Stimulated activated CD8-positive, alpha-beta memory T cell treated with anti-CD3 and anti-CD28 coated beads, Interleukin-4, amount 100 ng/mL, for 4 hours (primary cell): Measurements from ENCODE around the gene CDH16.
"Not testable (repeated sequence)": the region's sequence is repeated elsewhere in the genome, so short reads cannot be mapped to it uniquely, and the experiment has no call there.

Source experiments
- DNase-seq, 2 donors: peaks; one replicate each; pipeline ENCODE4 v3.0.0-alpha.2; 2020; ENCODE audit warnings: low read depth in 2 of 2, low spot score in 1 of 2

CDH16 gene

DNA sequence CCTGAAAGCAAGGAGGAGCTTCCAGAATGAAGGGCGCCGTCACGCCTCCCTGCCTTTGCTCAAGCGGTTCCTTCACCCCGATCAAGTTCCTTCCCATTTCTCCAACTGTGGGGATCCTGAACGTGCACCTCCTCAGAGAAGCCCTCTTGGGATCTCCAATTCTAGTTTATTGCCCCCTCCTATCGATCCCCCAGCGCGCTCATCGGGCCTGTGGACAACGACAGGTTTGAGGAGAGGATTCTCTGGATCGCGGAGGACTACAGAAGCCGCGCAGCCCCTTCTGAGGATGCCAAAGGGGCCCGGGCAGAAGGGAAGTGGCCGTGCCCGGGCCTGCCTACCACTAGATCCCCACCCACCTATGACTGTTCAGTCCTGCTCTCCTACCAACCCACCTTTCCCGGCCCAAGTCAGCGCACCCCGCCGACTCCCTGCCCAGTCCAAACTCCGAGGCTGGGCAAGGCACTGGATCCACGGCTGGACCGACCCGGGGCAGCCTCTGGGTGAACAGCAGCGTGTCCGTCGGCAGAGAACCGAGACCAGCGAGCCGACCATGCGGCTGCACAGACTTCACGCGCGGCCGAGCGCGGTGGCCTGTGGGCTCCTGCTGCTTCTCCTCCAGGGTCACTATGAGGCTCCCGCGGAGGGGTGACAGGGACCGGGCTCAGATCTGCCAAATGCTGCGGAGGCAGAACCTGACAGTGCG lies 29.6 kb upstream of the CDH16 start:
- no peak for DNase-seq

DNA sequence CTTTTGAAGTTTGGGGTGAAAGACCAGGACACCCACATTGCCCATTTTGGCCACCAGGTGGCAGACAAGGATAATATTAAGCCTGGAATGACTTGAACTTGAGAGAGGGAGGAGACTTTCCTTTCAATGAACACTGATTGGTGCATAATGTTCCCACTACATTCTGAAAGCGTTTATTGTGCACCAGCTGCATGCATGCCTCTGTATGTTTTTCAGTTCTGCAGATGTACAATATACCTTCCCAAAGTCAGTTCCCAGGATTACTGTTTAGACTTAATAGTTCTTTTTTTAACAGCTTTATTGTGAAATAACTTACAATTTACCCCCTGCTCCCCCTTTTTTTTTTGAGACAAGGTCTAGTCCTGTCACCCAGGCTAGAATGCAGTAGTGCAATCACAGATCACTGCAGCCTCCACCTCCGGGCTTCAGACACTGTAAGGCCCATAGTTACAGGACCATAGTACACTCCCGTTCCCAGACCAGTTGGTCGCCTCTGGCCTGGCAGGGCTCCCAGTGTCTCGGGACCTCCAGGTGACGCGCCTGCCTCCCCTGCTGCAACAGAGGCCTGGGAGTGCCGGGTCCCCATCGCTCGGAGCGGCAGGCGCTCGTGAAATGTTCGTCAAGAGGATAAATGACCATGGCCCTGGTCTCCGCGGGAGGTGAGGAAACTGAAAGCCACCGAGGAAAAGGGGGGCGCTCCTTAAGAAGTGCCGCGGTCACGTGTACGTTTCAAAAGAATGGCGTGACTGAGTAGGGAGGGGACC lies 28.8 kb upstream of the CDH16 start:
- DNase-seq: peak; percentile 58 to 78

DNA sequence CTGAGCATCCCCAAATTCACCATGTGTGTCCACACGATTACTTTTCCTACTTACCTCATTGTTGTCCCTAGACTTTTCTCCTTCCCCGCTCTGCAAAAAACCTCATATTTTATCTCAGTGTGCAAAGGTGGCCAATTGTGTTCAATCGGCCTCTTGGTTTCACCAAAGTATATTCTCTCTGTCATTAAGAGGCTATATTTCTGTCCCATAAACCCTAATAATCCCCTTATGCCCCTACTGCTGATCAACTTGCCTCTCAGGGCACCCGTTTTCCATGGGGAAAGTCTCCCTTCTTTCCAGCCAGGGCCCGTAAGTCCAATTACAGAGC lies 28.3 kb upstream of the CDH16 start:
- DNase-seq: no peak

DNA sequence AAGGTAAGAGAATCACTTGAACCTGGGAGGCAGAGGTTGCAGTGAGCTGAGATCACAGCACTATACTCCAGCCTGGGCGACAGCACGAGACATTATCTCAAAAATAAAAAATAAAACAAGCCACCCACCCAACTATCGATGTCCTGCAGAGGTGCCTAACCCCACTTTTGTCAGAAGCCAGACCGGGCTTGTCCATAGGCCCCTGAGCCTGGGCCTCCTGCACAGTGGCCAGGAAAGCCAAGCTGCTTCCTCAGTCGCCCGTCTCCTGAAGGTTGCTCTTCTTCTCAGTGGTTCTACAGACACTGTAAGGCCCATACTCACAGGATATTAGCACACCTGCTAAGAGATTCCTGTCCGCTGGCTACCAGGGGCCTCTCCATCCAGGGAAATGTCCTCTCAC lies 27.9 kb upstream of the CDH16 start:
- no peak for DNase-seq

DNA sequence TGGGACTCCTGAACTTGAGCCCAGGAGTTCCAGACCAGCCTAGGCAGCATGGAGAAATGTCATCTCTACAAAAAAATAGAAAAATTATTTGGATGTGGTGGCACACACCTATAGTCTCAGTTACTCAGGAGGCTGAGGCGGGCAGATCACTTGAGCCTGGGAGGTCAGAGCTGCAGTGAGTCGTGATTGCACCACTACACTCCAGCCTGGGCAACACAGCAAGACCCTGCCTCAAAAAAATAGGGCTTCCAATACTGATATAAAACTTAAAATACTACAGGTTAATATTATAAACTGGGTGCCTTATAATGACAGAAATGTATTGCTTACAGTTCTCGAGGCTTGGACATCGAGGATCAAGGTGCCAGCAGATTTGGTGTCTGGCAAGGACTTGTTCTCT lies 27.3 kb upstream of the CDH16 start:
- no peak for DNase-seq

DNA sequence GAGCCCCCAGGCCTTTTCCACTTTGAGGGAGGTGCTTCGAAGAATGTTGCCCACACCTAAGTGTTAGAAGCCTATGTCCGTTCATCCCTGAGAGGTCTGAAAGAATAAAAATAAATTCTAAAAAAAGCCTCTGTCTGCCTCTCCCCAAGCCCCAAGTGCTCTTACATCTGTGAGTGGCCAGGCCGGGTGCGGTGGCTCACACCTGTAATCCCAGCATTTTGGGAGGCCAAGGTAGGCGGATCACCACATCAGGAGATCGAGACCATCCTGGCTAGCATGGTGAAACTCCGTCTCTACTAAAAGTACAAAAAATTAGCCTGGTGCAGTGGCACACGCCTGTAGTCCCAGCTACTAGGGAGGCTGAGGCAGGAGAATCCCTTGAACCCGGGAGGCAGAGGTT lies 26.3 kb upstream of the CDH16 start:
- DNase-seq: not testable (repeated sequence)

DNA sequence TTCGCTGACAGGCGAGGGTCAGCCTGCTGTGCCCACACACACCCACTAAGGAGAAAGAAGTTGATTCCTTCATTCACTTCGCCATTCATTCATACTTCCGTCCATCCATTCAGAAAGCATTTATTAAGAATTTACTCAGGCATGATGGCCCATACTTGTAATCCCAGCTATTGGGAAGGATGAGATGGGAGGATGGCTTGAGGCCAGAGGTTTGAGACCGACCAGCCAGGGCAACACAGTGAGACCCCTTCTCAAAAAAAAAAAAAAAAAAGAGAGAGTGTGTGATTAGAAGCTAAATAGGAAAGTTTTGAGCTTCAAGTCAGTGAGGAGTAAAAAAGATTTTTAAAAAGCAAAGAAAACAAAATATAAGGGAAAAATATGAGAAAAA lies 25.4 kb upstream of the CDH16 start:
- no peak for DNase-seq

DNA sequence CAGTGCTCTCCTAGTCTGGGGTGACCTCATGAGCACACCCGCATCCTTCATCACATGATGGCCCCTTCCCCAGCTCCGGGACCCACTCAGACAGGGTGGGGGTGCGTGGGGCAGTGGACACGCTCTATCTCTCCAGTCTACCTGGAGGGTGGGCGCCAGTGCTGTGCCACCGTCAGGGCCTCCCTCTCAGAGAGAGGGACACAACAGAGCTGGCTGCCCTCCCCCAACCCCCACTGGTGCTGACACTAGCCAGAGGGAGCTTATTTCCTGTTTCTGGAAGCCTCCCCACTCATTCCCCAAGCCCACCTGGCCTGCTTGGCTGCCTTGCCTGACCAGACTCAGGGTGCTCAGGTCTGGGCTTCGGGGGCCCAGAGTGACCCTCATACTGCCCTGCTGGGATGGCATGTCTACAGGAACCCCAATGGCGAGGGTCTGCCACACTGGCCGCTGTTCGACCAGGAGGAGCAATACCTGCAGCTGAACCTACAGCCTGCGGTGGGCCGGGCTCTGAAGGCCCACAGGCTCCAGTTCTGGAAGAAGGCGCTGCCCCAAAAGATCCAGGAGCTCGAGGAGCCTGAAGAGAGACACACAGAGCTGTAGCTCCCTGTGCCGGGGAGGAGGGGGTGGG lies 24.9 kb upstream of the CDH16 start:
- DNase-seq: no peak

DNA sequence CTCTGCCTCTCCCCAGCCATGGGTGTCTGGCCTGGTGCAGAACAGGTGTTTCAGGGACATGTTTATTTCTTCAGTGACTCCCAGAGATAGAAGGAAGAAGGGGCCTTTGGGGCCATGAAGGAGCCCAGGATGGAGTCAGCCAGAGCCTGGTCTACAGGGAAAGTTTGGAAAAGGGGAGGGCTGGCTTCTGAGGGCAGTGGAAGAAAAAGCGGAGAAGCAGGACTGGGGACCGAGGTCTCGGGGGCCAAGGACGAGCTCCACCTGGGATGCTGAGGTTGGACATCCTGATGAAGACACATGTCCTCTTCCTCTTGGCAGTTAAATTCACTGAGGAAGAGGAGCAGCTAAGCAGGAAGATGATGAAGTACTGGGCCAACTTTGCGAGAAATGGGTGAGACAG lies 24.3 kb upstream of the CDH16 start:
- DNase-seq: no peak

DNA sequence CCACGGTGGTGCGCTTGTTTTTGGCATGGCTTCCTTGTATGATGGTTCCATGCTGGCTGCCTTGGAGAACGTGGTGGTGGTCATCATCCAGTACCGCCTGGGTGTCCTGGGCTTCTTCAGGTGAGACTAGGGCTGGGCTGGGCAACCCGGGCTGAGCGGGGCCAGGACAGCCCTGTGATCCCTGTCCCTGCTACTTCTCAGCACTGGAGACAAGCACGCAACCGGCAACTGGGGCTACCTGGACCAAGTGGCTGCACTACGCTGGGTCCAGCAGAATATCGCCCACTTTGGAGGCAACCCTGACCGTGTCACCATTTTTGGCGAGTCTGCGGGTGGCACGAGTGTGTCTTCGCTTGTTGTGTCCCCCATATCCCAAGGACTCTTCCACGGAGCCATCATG lies 21.6 kb upstream of the CDH16 start:
- no peak for DNase-seq

DNA sequence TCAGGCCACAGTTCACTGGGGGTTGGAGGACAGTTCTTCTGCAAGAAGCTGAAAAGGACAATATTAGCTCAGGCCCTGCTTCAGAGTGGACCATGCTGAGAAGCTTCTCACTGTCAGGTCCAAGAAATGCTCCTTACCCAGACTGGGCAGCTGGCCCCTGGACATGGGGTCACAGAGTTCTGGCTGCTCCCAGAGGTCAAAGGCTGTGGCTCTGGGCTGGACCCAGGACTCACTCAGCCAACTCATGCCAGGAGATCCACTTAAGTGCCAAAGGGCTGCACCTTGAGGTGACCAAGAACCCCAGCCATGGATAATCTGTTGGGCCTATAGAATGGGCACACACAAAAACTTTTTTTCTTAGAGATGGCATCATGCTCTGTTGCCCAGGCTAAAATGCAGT lies 20.7 kb upstream of the CDH16 start:
- no peak for DNase-seq

DNA sequence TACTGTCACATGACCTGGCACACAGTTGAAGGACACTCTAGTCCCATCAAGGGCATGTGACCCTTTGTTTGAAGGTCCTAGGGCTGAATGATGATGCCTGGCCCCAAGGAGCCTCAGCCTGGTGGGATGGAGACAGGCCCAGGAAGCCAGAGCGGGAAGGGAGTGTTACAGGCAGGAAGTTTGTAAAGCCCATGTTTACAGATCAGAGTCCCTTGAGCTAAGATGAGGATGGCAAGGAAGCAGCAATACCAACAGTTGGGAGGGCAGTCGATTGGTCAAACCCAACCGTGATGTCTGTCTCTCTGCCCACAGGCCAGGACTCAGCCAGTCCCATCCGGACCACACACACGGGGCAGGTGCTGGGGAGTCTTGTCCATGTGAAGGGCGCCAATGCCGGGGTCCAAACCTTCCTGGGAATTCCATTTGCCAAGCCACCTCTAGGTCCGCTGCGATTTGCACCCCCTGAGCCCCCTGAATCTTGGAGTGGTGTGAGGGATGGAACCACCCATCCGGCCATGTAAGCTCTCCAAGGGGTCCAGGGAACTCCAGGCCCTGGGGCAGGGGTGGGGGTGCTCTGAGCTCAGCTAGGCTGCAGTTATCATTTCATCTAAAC lies 19.1 kb upstream of the CDH16 start:
- DNase-seq: no peak

DNA sequence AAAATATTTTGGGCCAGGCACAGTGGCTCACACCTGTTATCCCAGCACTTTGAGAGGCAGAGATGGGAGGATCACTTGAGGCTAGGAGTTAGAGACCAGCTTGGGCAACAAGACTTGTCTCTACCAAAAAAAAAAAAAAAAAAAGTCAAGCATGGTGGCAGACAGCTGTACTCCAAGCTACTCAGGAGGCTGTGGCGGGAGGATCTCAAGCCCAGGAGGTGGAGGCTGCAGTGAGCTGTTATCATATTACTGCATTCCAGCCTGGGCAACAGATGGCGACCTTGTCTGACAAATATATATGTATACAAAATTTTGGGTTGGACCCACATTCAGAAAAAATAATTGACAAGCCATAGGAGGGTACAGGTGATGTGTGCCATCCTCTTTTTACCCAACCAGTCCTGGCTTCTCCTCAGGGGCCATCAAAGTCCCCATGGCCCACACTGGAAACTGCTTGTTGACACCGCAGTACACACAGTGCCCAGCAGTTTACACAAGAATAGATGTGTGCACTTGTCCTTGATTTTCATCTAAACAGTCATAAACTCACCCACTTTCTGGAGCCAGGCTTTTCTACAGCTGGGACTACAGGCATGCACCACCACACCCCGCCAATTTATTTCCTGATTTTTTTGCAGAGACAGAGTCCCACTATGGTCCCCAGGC lies 18.3 kb upstream of the CDH16 start:
- no peak for DNase-seq

DNA sequence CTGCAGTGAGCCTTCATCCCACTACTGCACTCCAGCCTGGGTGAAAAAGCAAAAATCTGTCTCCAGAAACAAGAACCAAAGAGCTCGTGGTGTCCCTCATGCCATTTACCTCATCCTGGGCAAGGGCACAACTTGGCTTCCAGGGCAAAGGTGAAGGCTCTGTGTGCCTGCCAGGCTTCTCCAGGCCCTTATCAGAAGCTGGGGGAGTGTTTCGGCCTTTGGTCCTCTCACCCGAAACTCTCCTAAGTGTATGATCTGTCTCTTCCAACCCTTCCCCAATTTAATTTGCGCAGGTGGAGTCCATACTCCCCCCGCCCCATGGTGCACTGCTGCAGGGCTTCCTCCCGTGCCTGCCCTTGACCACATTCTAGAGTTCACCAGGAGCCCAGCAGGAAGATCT lies 17.8 kb upstream of the CDH16 start:
- DNase-seq: no peak

DNA sequence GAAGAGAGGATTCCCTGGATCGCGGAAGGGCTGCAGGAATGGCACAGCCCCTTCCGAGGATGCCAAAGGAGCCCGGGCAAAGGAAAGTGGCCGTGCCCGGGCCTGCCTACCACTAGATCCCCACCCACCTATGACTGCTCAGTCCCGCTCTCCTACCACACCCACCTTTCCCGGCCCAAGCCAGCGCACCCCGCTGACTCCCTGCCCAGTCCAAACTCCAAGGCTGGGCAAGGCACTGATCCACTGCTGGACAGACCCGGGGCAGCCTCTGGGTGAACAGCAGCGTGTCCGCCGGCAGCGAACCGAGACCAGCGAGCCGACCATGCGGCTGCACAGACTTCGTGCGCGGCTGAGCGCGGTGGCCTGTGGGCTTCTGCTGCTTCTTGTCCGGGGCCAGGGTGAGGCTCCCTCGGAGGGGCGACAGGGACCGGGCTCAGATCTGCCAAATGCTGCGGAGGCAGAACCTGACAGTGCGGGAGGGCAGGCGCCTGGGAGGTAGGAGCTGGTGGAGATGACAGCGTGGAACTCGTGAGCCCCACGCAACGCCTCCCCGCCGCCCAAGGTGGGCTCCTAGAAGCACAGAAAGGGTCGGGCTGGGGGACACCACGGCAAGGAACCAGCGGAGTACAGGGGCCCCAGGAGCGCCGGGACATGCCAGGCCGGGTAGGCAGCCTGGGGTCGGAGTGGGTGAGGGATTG lies 16.8 kb upstream of the CDH16 start, which contains the start of gene CES2:
CES2 (plus strand) TSS at position 203 of the 698 bp plus-strand sequence; CDS start at position 323, 120 bp downstream.
- DNase-seq: no peak

DNA sequence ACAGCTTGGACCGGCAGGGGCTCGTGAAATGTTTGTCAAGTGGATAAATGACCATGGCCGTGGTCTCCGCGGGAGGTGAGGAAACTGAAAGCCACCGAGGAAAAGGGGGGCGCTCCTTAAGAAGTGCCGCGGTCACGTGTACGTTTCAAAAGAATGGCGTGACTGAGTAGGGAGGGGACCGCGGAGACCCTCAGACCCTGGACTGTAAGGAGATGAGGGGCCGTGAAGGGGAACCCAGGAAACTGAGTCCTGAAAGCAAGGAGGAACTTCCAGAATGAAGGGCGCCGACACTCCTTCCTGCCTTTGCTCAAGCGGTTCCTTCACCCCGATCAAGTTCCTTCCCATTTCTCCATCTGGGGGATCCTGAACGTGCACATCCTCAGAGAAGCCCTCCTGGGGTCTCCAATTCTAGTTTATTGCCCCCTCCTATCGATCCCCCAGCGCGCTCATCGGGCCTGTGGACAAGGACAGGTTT lies 16.2 kb upstream of the CDH16 start:
- DNase-seq: not testable (repeated sequence)

DNA sequence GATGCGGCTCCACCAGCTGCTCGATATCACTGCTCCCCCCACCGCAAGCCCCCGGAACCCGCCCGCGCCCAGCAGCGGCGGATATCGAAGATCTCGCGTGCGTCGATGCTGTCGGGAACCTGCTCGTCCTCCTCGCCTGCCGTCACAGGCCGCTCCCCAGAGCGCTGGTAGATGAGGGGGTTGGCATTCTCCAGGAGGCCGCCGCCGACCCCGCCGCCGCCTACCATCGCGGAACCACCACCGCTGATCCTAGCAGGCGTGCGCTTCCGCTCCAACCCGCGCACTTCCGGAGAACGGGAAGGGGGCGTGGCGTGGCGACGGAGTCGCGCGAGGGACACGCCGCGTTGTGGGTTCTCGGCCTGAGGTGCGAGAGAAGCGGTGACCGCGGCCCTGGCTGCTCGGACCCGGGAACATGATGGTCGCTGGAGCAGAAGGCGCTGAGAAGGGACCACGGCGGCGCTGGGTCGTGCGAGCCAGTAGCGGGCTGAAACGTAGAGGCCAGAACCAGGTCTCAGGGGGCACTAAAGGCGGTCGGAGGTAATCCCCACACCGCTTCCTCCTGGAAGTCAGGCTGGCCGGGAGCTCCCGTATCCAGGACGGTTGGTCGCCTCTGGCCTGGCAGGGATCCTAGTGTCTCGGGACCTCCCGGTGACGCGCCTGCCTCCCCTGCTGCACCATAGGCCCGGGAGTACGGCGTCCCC lies 15.6 kb upstream of the CDH16 start, which contains the start of gene CIAO2B:
CIAO2B (minus strand) TSS at position 265 of the 701 bp plus-strand sequence; CDS start at position 227, 38 bp downstream.
- peak; percentile 75 to 80 for DNase-seq

DNA sequence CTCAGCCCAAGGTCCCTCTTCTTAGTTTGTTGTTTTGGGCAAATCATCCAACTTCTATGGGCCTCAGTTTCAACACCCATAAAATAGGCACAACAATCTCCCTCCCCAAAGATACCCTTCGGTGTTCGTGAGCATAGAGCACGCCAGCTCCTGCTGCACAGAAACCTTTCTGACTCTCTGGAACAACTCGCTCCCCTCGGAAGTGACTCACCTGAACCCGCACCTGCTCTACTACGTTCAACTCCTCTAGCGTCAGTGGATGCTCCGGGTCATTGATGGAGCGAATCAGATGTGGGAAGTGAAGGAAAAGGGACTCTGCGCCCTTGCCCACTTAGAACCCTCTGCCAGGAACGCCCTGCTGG lies 15.1 kb upstream of the CDH16 start:
- peak; percentile 15 to 25 for DNase-seq

DNA sequence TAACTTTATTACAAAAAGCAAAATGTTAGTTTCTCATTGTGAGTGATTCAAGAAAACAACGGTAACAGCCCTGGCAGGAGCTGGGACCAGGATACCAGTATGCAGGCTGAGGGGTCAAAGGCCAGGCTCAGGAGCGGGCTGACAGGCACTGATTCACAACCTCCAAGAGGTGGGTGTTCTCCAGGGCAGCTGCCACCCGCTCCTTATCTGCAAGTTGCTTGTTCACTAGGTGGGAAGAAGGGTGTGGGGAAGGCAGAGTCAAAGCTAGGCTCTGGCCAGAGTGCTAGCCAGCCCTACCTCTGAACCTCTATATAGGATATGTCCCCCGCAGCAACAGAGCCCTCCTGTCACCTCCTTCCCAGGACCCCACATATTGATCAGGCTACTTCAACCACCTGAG lies 13.4 kb upstream of the CDH16 start:
- no peak for DNase-seq

DNA sequence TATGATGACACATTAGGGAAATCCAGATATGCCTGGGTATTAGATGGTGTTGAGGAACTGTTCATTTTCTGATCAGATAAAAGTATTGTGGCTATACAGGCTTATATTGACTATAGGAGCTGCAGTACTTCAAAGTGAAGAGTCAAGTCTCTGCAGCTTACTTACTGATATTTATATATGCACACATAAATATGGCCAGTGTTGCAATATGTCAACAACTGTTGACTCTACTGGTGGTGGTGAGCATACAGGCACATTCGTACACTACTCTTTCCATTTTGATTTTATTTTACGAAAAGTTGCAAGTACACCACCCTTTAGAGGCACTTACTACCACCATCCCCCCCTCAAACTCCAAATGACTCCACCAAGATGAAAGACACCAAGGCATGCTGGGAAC lies 13.0 kb upstream of the CDH16 start:
- no peak for DNase-seq
